ENCODE measurements around the gene GIMAP6.
"Not testable (repeated sequence)": the region's sequence is repeated elsewhere in the genome, so short reads cannot be mapped to it uniquely, and the experiment has no call there.

Gene GIMAP6

GRCh38 chr7:150621376-150621775 lies 10.8 kb downstream of the GIMAP6 start:
- Histone ChIP-seq H2BK12ac (ENCODE audit: low read length) (no peak overlapping the region), H2AFZ (ENCODE audit: insufficient read depth, low read length, poor library complexity) (no peak overlapping the region), H4K91ac (ENCODE audit: low read depth, low read length) (no peak overlapping the region), H3K4ac (ENCODE audit: low read depth, low read length) (no peak overlapping the region), H4K8ac (ENCODE audit: low read depth, low read length) (no peak overlapping the region), H3K36me3 (ENCODE audit: control insufficient read depth in 1 of 2, insufficient read depth in 2 of 2, low read length in 2 of 2) (no peaks in the 10 kb centered on the region), H4K12ac (ENCODE audit: low read depth, low read length) (no peak overlapping the region), H3K27ac (ENCODE audit: low read depth, low read length) (no peak overlapping the region), H3K79me2 (ENCODE audit: control insufficient read depth, insufficient read depth, low read length, poor library complexity) (no peaks in the 10 kb centered on the region), H3K9ac (ENCODE audit: low read length) (peak overlapping the region; percentile 65), H2AK5ac (ENCODE audit: low read length) (no peak overlapping the region), H3K4me2 (ENCODE audit: low read length) (no peak overlapping the region), H3K18ac (ENCODE audit: low read length) (no peak overlapping the region), H3K23ac (ENCODE audit: low read length) (no peak overlapping the region), H3K14ac (ENCODE audit: low read length) (no peak overlapping the region), H2BK120ac (ENCODE audit: insufficient read depth, low read length, poor library complexity) (no peak overlapping the region), H3K4me1 (ENCODE audit: control insufficient read depth in 1 of 2, insufficient read depth in 2 of 2, low read length in 2 of 2) (no peaks in the 10 kb centered on the region), H3K27me3 (ENCODE audit: insufficient read depth, low read length) (no peaks in the 10 kb centered on the region), H3K9me3 (ENCODE audit: insufficient read depth, low read depth, low read length) (no peaks in the 10 kb centered on the region), H2BK5ac (ENCODE audit: low read depth, low read length, poor library complexity) (no peak overlapping the region), H3K4me3 (ENCODE audit: low read depth, low read length) (no peak overlapping the region), H3K79me1 (ENCODE audit: low read length) (no peaks in the 10 kb centered on the region)
- no peak for DNase-seq
- no CpG with 5 or more reads among the region's 1 CpG for WGBS (ENCODE audit: extremely low coverage, insufficient coverage, insufficient read length)

GRCh38 chr7:150620617-150621371 lies 11.4 kb downstream of the GIMAP6 start:
- H2BK12ac ChIP-seq (ENCODE audit: low read length) = no peak overlapping the region
- H2AFZ ChIP-seq (ENCODE audit: insufficient read depth, low read length, poor library complexity) = no peak overlapping the region
- H2BK120ac ChIP-seq (ENCODE audit: insufficient read depth, low read length, poor library complexity) = no peak overlapping the region
- H3K79me2 ChIP-seq (ENCODE audit: control insufficient read depth, insufficient read depth, low read length, poor library complexity) = no peaks in the 10 kb centered on the region
- H3K36me3 ChIP-seq (ENCODE audit: control insufficient read depth in 1 of 2, insufficient read depth in 2 of 2, low read length in 2 of 2) = no peaks in the 10 kb centered on the region
- H4K91ac ChIP-seq (ENCODE audit: low read depth, low read length) = no peak overlapping the region
- no peak overlapping the region for H3K18ac ChIP-seq (ENCODE audit: low read length)
- no peak overlapping the region for H3K14ac ChIP-seq (ENCODE audit: low read length)
- no peaks in the 10 kb centered on the region for H3K4me1 ChIP-seq (ENCODE audit: control insufficient read depth in 1 of 2, insufficient read depth in 2 of 2, low read length in 2 of 2)
- H3K9ac ChIP-seq (ENCODE audit: low read length) = no peak overlapping the region
- H2AK5ac ChIP-seq (ENCODE audit: low read length) = no peak overlapping the region
- H3K27me3 ChIP-seq (ENCODE audit: insufficient read depth, low read length) = no peaks in the 10 kb centered on the region
- H3K4ac ChIP-seq (ENCODE audit: low read depth, low read length) = no peak overlapping the region
- no peak overlapping the region for H3K4me2 ChIP-seq (ENCODE audit: low read length)
- no peak overlapping the region for H3K4me3 ChIP-seq (ENCODE audit: low read depth, low read length)
- H2BK5ac ChIP-seq (ENCODE audit: low read depth, low read length, poor library complexity) = no peak overlapping the region
- no peak overlapping the region for H4K12ac ChIP-seq (ENCODE audit: low read depth, low read length)
- WGBS (ENCODE audit: extremely low coverage, insufficient coverage, insufficient read length) = no CpG with 5 or more reads among the region's 3 CpGs
- DNase-seq = no peak
- H4K8ac ChIP-seq (ENCODE audit: low read depth, low read length) = no peak overlapping the region
- H3K23ac ChIP-seq (ENCODE audit: low read length) = no peak overlapping the region
- H3K9me3 ChIP-seq (ENCODE audit: insufficient read depth, low read depth, low read length) = no peaks in the 10 kb centered on the region
- H3K27ac ChIP-seq (ENCODE audit: low read depth, low read length) = no peak overlapping the region
- no peaks in the 10 kb centered on the region for H3K79me1 ChIP-seq (ENCODE audit: low read length)

GRCh38 chr7:150620061-150620460 lies 12.1 kb downstream of the GIMAP6 start:
- DNase-seq = no peak
- Histone ChIP-seq H3K27me3 (ENCODE audit: insufficient read depth, low read length) (no peaks in the 10 kb centered on the region), H2BK120ac (ENCODE audit: insufficient read depth, low read length, poor library complexity) (no peak overlapping the region), H3K4ac (ENCODE audit: low read depth, low read length) (no peak overlapping the region), H4K91ac (ENCODE audit: low read depth, low read length) (no peak overlapping the region), H3K9me3 (ENCODE audit: insufficient read depth, low read depth, low read length) (no peaks in the 10 kb centered on the region), H3K79me2 (ENCODE audit: control insufficient read depth, insufficient read depth, low read length, poor library complexity) (no peaks in the 10 kb centered on the region), H3K36me3 (ENCODE audit: control insufficient read depth in 1 of 2, insufficient read depth in 2 of 2, low read length in 2 of 2) (no peaks in the 10 kb centered on the region), H3K79me1 (ENCODE audit: low read length) (no peaks in the 10 kb centered on the region), H4K12ac (ENCODE audit: low read depth, low read length) (no peak overlapping the region), H3K27ac (ENCODE audit: low read depth, low read length) (no peak overlapping the region), H3K4me3 (ENCODE audit: low read depth, low read length) (no peak overlapping the region), H2BK12ac (ENCODE audit: low read length) (no peak overlapping the region), H3K23ac (ENCODE audit: low read length) (no peak overlapping the region), H3K4me1 (ENCODE audit: control insufficient read depth in 1 of 2, insufficient read depth in 2 of 2, low read length in 2 of 2) (no peaks in the 10 kb centered on the region), H3K4me2 (ENCODE audit: low read length) (no peak overlapping the region), H3K18ac (ENCODE audit: low read length) (no peak overlapping the region), H4K8ac (ENCODE audit: low read depth, low read length) (no peak overlapping the region), H3K14ac (ENCODE audit: low read length) (no peak overlapping the region), H2BK5ac (ENCODE audit: low read depth, low read length, poor library complexity) (no peak overlapping the region), H3K9ac (ENCODE audit: low read length) (no peak overlapping the region), H2AFZ (ENCODE audit: insufficient read depth, low read length, poor library complexity) (no peak overlapping the region), H2AK5ac (ENCODE audit: low read length) (no peak overlapping the region)
- no CpG with 5 or more reads among the region's 3 CpGs for WGBS (ENCODE audit: extremely low coverage, insufficient coverage, insufficient read length)

- H3K18ac ChIP-seq (ENCODE audit: low read length); H2AK5ac ChIP-seq (ENCODE audit: low read length); H3K4ac ChIP-seq (ENCODE audit: low read depth, low read length); H3K4me2 ChIP-seq (ENCODE audit: low read length); H4K91ac ChIP-seq (ENCODE audit: low read depth, low read length); H3K27ac ChIP-seq (ENCODE audit: low read depth, low read length); H3K79me2 ChIP-seq (ENCODE audit: control insufficient read depth, insufficient read depth, low read length, poor library complexity); H2BK5ac ChIP-seq (ENCODE audit: low read depth, low read length, poor library complexity); H2BK12ac ChIP-seq (ENCODE audit: low read length); H4K12ac ChIP-seq (ENCODE audit: low read depth, low read length); H3K9me3 ChIP-seq (ENCODE audit: insufficient read depth, low read depth, low read length); DNase-seq; H3K14ac ChIP-seq (ENCODE audit: low read length); H3K36me3 ChIP-seq (ENCODE audit: control insufficient read depth in 1 of 2, insufficient read depth in 2 of 2, low read length in 2 of 2); H3K27me3 ChIP-seq (ENCODE audit: insufficient read depth, low read length); H3K23ac ChIP-seq (ENCODE audit: low read length); H4K8ac ChIP-seq (ENCODE audit: low read depth, low read length); H2AFZ ChIP-seq (ENCODE audit: insufficient read depth, low read length, poor library complexity); H3K4me1 ChIP-seq (ENCODE audit: control insufficient read depth in 1 of 2, insufficient read depth in 2 of 2, low read length in 2 of 2); H3K79me1 ChIP-seq (ENCODE audit: low read length); H3K4me3 ChIP-seq (ENCODE audit: low read depth, low read length); H2BK120ac ChIP-seq (ENCODE audit: insufficient read depth, low read length, poor library complexity): not testable (repeated sequence)
- H3K9ac ChIP-seq (ENCODE audit: low read length) = peak overlapping the region; percentile 47
- no CpG with 5 or more reads among the region's 5 CpGs for whole genome bisulfite sequencing (ENCODE audit: extremely low coverage, insufficient coverage, insufficient read length)
These were observed 16.9 kb downstream of the GIMAP6 start for GRCh38 chr7:150615221-150615755.

Data from trophoblast cell (in vitro differentiated cells and primary cell).